ENCODE data around the gene ARID5B. TPM values are rescaled to one million over a fixed set of nuclear protein-coding genes. Genes with fewer than 3 reads are reported as not detected.

The ARID5B gene
- total and polyA plus RNA-seq, 2 donors (not counting 3 experiments of a cell fraction or from before 2014, with no cell fraction given): 5.6 to 8.9 TPM

GRCh38 chr10:61919646-61920215, 18.2 kb downstream of the ARID5B start:
- Histone ChIP-seq H3K36me3 (ENCODE audit: control insufficient read depth in 2 of 2, extremely low read depth in 1 of 2, insufficient read depth in 2 of 2, low read length in 2 of 2) (no peaks in the 10 kb centered on the region), H3K4me2 (ENCODE audit: insufficient read depth, low read length) (no peak overlapping the region), H4K20me1 (replicated peaks; ENCODE audit: control insufficient read depth, extremely low read depth, insufficient read depth, low read length) (no peaks in the 10 kb centered on the region), H3K27me3 (ENCODE audit: control insufficient read depth in 2 of 2, insufficient read depth in 2 of 2, low read length in 2 of 2) (no peaks in the 10 kb centered on the region), H3K27ac (ENCODE audit: insufficient read depth, low read depth, low read length) (no peak overlapping the region), H3K79me2 (ENCODE audit: control insufficient read depth, insufficient read depth, low read length) (no peaks in the 10 kb centered on the region), H3K4me1 (ENCODE audit: control insufficient read depth, extremely low read depth, insufficient read depth, low read length) (no peaks in the 10 kb centered on the region), H3K9me3 (replicated peaks; ENCODE audit: control insufficient read depth, insufficient read depth, low read length) (no peaks in the 10 kb centered on the region), H3K9me1 (replicated peaks; ENCODE audit: control insufficient read depth, extremely low read depth, insufficient read depth, low read length) (no peaks in the 10 kb centered on the region), H2AFZ (ENCODE audit: low read depth, low read length) (no peak overlapping the region), H3K9ac (replicated peaks; ENCODE audit: extremely low read depth, insufficient read depth, low read length) (no peak overlapping the region), H3K4me3 (replicated peaks in 1 of 3; ENCODE audit: insufficient read depth in 1 of 3, low read depth in 1 of 3, low read length in 3 of 3) (no peak overlapping the region)
- dilution Hi-C loops (cut with MboI; ENCODE audit: extremely low pct_ligation_motif_present, low sequenced_read_pairs) (no loop called here), intact Hi-C loops (cut with micrococcal nuclease) (no loop called here)
- TF ChIP-seq CTCF (IDR thresholded peaks at IDR 0.05; ENCODE audit: extremely low read depth in 1 of 2, insufficient read depth in 1 of 2, low read depth in 1 of 2, low read length in 2 of 2) (no peak), EZH2 (IDR thresholded peaks at IDR 0.05; ENCODE audit: borderline replicate concordance, low read depth, low read length, severe bottlenecking) (no peak), JUN (IDR thresholded peaks at IDR 0.05; ENCODE audit: borderline replicate concordance, insufficient read depth, insufficient read length, low read depth) (no peak), POLR2AphosphoS5 (IDR thresholded peaks at IDR 0.05; ENCODE audit: insufficient read depth, low read depth, low read length) (no peak), FOS (IDR thresholded peaks at IDR 0.05; ENCODE audit: borderline replicate concordance, insufficient read depth, low read length) (no peak), MYC (IDR thresholded peaks at IDR 0.05; ENCODE audit: low read depth, low read length) (no peak), POLR2A (IDR thresholded peaks at IDR 0.05; ENCODE audit: low read depth, low read length) (no peak), MAX (IDR thresholded peaks at IDR 0.05; ENCODE audit: insufficient read depth, insufficient read length) (no peak), GATA2 (IDR thresholded peaks at IDR 0.05; ENCODE audit: insufficient read depth, insufficient read length, low read depth, low read length) (no peak)
- POLR2A ChIA-PET: no interaction called here
- no peak for DNase-seq (ENCODE audit: low read depth, low spot score)
- BruUV-seq (replicated peaks): no TSS peak
- CTCF ChIA-PET: interaction anchor here (0.6 to 0.7 kb wide), 2 partner anchors 9 to 17 kb away, joined by 3 read pairs; no protein-coding TSS in a partner anchor
- no peak for FAIRE-seq

Data from endothelial cell of umbilical vein (primary cell).